GM12878 (cell line): Measurements from ENCODE around the gene IL1RAP. TPM values are rescaled to one million over a fixed set of nuclear protein-coding genes. Genes with fewer than 3 reads are reported as not detected.

ENCODE experiments used
- ATAC-seq: fragments of 200-7000 bp; cut with Tn5 transposase; 3 replicates; pipeline ENCODE4 v1.9.1; 2020; ENCODE audit warnings: mild to moderate bottlenecking, moderate library complexity
- BruUV-seq: library from RNA; stranded (reverse); fragments of 400-500 nt; replicated peaks from 2 replicates; lab custom pipeline; 2021; lab: Mats Ljungman, UMichigan
- CTCF ChIA-PET: fragments of 300-600 bp; sonication (Branson Sonifier 250); formaldehyde crosslinking; extraction: SDS; loops from one replicate; lab custom pipeline; 2021; ENCODE audit warnings: inconsistent platforms; lab: Yijun Ruan, JAX
- POLR2A ChIA-PET: fragments of 350-600 bp; formaldehyde crosslinking; extraction: SDS; loops from one replicate; lab custom pipeline; 2021; ENCODE audit warnings: inconsistent platforms; lab: Charles Lee
- RAD21 ChIA-PET: fragments of 300-600 bp; sonication (Branson Sonifier 250); formaldehyde crosslinking; loops from one replicate; lab custom pipeline; 2023; ENCODE audit warnings: antibody characterized with exemption; ENCODE audit not compliant: unreplicated experiment; lab: Charles Lee
- SMC1A ChIA-PET: fragments of 300-600 bp; sonication (Branson Sonifier 250); formaldehyde crosslinking; loops from one replicate; lab custom pipeline; 2023; ENCODE audit not compliant: unreplicated experiment, uncharacterized antibody; lab: Charles Lee
- DNase-seq: peaks from one replicate; pipeline ENCODE4 v3.0.0-alpha.2; 2011; ENCODE audit warnings: low read depth, low spot score
- FAIRE-seq: peaks from 3 replicates; lab custom pipeline; 2011; peaks lifted over from hg19 to GRCh38; lab: Jason Lieb, UNC
- H2AFZ ChIP-seq: 2 replicates; pipeline ENCODE4 v1.6.0; 2011; ENCODE audit warnings: low read depth, low read length, control low read depth; ENCODE audit not compliant: control insufficient read depth
- H3K27ac ChIP-seq: 2 replicates; pipeline ENCODE4 v1.5.1; 2011; ENCODE audit warnings: control low read depth; ENCODE audit not compliant: control insufficient read depth, insufficient read depth
- H3K27me3 ChIP-seq, 2 experiments: replicated peaks in 1 of 2; 2 replicates each; pipeline versions ENCODE4 v1.6.0 to v1.6.1; 2011; ENCODE audit warnings: low read length in 1 of 2; ENCODE audit not compliant: control insufficient read depth in 2 of 2, insufficient read depth in 2 of 2
- H3K36me3 ChIP-seq, 2 experiments: 2 replicates each; pipeline ENCODE4 v1.5.1; 2011; ENCODE audit warnings: low read length in 1 of 2; ENCODE audit not compliant: control insufficient read depth in 2 of 2, insufficient read depth in 2 of 2
- H3K4me1 ChIP-seq: 2 replicates; pipeline ENCODE4 v1.6.1; 2011; ENCODE audit warnings: mild to moderate bottlenecking, low read length, moderate library complexity, mixed read lengths; ENCODE audit not compliant: control insufficient read depth, insufficient read depth
- H3K4me2 ChIP-seq: 2 replicates; pipeline ENCODE4 v1.6.0; 2011; ENCODE audit warnings: control low read depth; ENCODE audit not compliant: control insufficient read depth, insufficient read depth
- H3K4me3 ChIP-seq: fragments of 200-600 bp; sonication (generic); 2 replicates; pipeline ENCODE4 v1.5.1; 2016
- H3K79me2 ChIP-seq: 2 replicates; pipeline ENCODE4 v1.6.0; 2011; ENCODE audit warnings: low read length; ENCODE audit not compliant: control insufficient read depth, insufficient read depth
- H3K9ac ChIP-seq: 2 replicates; pipeline ENCODE4 v1.8.0; 2011; ENCODE audit warnings: low read length, control low read depth, mixed read lengths; ENCODE audit not compliant: control insufficient read depth, insufficient read depth
- H3K9me3 ChIP-seq: replicated peaks from 3 replicates; pipeline ENCODE4 v1.5.1; 2011; ENCODE audit warnings: mild to moderate bottlenecking, low read length; ENCODE audit not compliant: control insufficient read depth, insufficient read depth
- H4K20me1 ChIP-seq: 2 replicates; pipeline ENCODE4 v1.6.0; 2011; ENCODE audit not compliant: control insufficient read depth, insufficient read depth
- ATF2 ChIP-seq: IDR thresholded peaks from 2 replicates; pipeline ENCODE4 v1.6.1; 2012; ENCODE audit warnings: low read length, inconsistent platforms
- BCL3 ChIP-seq: IDR thresholded peaks from 2 replicates; pipeline ENCODE4 v1.6.1; 2011; ENCODE audit warnings: borderline replicate concordance, low read depth, mild to moderate bottlenecking, moderate library complexity, low read length; ENCODE audit not compliant: insufficient read depth, poor library complexity, severe bottlenecking
- BRCA1 ChIP-seq: IDR thresholded peaks from 2 replicates; pipeline ENCODE4 v1.6.1; 2011; ENCODE audit warnings: low read depth, low read length, improper control_type of control experiment
- GATAD2B ChIP-seq: fragments of 450-650 bp; conservative IDR thresholded peaks from 2 replicates; pipeline ENCODE4 v1.6.1; 2017; ENCODE audit warnings: low read depth, mild to moderate bottlenecking, moderate library complexity
- JUND ChIP-seq: IDR thresholded peaks from 2 replicates; pipeline ENCODE4 v1.6.1; 2012; ENCODE audit warnings: low read depth, mild to moderate bottlenecking, low read length, improper control_type of control experiment, moderate library complexity
- NFXL1 ChIP-seq: fragments of 450-650 bp; IDR thresholded peaks from 2 replicates; pipeline ENCODE4 v1.6.1; 2017; ENCODE audit warnings: antibody characterized with exemption, mild to moderate bottlenecking, borderline replicate concordance
- POLR2AphosphoS2 ChIP-seq: IDR thresholded peaks from 2 replicates; pipeline ENCODE4 v1.6.1; 2011; ENCODE audit warnings: low read depth, mild to moderate bottlenecking, low read length, improper control_type of control experiment, moderate library complexity
- SKIL ChIP-seq: fragments of 450-650 bp; IDR thresholded peaks from 2 replicates; pipeline ENCODE4 v1.6.1; 2017; ENCODE audit warnings: mild to moderate bottlenecking, low read depth, inconsistent platforms; ENCODE audit not compliant: poor library complexity, severe bottlenecking
- USF1 ChIP-seq: IDR thresholded peaks from 2 replicates; pipeline ENCODE4 v1.6.1; 2011; ENCODE audit warnings: borderline replicate concordance, low read depth, mild to moderate bottlenecking, moderate library complexity, mixed read lengths, low read length; ENCODE audit not compliant: insufficient read depth; ENCODE audit errors: extremely low read length
- YBX1 ChIP-seq: fragments of 450-650 bp; IDR thresholded peaks from 2 replicates; pipeline ENCODE4 v1.6.1; 2016; ENCODE audit warnings: antibody characterized with exemption
- ZBTB4 ChIP-seq: fragments of 450-650 bp; formaldehyde crosslinking; IDR thresholded peaks from 2 replicates; pipeline ENCODE4 v1.4.0; 2022; ENCODE audit warnings: mild to moderate bottlenecking, moderate library complexity
- ZNF384 ChIP-seq: IDR thresholded peaks from 2 replicates; pipeline ENCODE4 v1.6.1; 2012; ENCODE audit warnings: low read depth, mild to moderate bottlenecking, low read length, improper control_type of control experiment, borderline replicate concordance
- WGBS: methylation state at CpG from one replicate; pipeline ENCODE4 v1.1.6; 2016; ENCODE audit warnings: low lambda C conversion rate; ENCODE audit not compliant: insufficient replicate concordance, insufficient coverage; ENCODE audit errors: missing lambda C conversion rate; 5-methylcytosine and 5-hydroxymethylcytosine counted together
- in situ Hi-C: fragments of 300-500 bp; cut with MboI; formaldehyde crosslinking; loops from 9 replicates; pipeline ENCODE4 v1.14.3; 2018; ENCODE audit warnings: mixed read lengths
- intact Hi-C: fragments of 100-400 bp; cut with micrococcal nuclease; formaldehyde crosslinking; loops from one replicate; pipeline ENCODE4 v1.14.2; 2022; ENCODE audit not compliant: unreplicated experiment
- polyA plus RNA-seq, 11 experiments: library from polyadenylated mRNA; depleted of rRNA in 4 of 11; unstranded in 6 of 11; stranded (reverse) in 5 of 11; fragments of >200 nt; fragmentation: Nextera tagmentation in 4 of 11; fragmentation: Illumina TruSeq in 1 of 11; extraction: Ambion mirVana in 4 of 11; extraction: Trizol in 1 of 11; gene quantifications; 1 replicate in 1 of 11; 2 replicates in 10 of 11; pipeline versions ENCODE4 v1.2.1 to v1.2.3, GENCODE V29; 2011 to 2016; ENCODE audit warnings: inconsistent platforms in 2 of 11, missing spikeins in 2 of 11, low read depth in 1 of 11
- total RNA-seq, 4 experiments: library from RNA; depleted of rRNA in 3 of 4; stranded (reverse); fragments of >200 nt in 3 of 4; fragmentation: Illumina TruSeq in 1 of 4; extraction: Trizol in 1 of 4; gene quantifications; 2 replicates each; pipeline versions ENCODE4 v1.2.1 to v1.2.3, GENCODE V29; 2013 to 2021

Gene IL1RAP
- total and polyA plus RNA-seq, 10 of the 15 experiments (the other 5 are each of a cell fraction or from before 2014, with no cell fraction given) = 0.17 to 1.0 (median 0.44) TPM; not detected in 1

- no peak for ATAC-seq
- intact Hi-C loops = no loop called here
- no peaks in the 10 kb centered on the region for H3K9me3 ChIP-seq
- FAIRE-seq = no peak
- SMC1A ChIA-PET = interaction anchor here (0.8 kb wide), 1 partner anchor 21 kb away, joined by 3 read pairs; no protein-coding TSS in a partner anchor
- RAD21 ChIA-PET = no interaction called here
- TF ChIP-seq ATF2 (no peak), SKIL (no peak), NFXL1 (no peak), USF1 (no peak), BRCA1 (no peak), ZBTB4 (no peak), GATAD2B (no peak), YBX1 (no peak), JUND (no peak), POLR2AphosphoS2 (no peak), BCL3 (no peak), ZNF384 (no peak)
- TF ChIP-seq, all 136 proteins: peak for 0
- Histone ChIP-seq H3K27me3 (no peaks in the 10 kb centered on the region), H4K20me1 (no peaks in the 10 kb centered on the region), H3K79me2 (no peaks in the 10 kb centered on the region), H3K27ac (no peak overlapping the region), H3K4me3 (no peak overlapping the region), H2AFZ (no peak overlapping the region), H3K36me3 (no peaks in the 10 kb centered on the region), H3K4me2 (no peak overlapping the region), H3K9ac (no peak overlapping the region), H3K4me1 (no peaks in the 10 kb centered on the region)
- in situ Hi-C loops = no loop called here
- ChIA-PET CTCF (interaction anchor here (1.5 kb wide), 1 partner anchor 15 kb away, joined by 3 read pairs; no protein-coding TSS in a partner anchor), POLR2A (no interaction called here)
- WGBS = 7% methylated on average over 7 of the region's 7 CpGs
- no peak for DNase-seq
- BruUV-seq = no TSS peak
Observed at GRCh38 chr3:190684776-190685175, 170.9 kb downstream of the IL1RAP start.
